H1 (cell line): Measurements from ENCODE around the gene TMEM134. TPM values are rescaled to one million over a fixed set of nuclear protein-coding genes. Genes with fewer than 3 reads are reported as not detected.

Experiments used
- CTCF ChIA-PET: fragments of 300-600 bp; sonication (Branson Sonifier 250); formaldehyde crosslinking; loops from one replicate; lab custom pipeline; 2021; ENCODE audit not compliant: partially characterized antibody; lab: Charles Lee
- POLR2A ChIA-PET: fragments of 300-600 bp; sonication (Branson Sonifier 250); formaldehyde crosslinking; loops from one replicate; lab custom pipeline; 2021; ENCODE audit warnings: inconsistent platforms; ENCODE audit not compliant: partially characterized antibody; lab: Charles Lee
- DNase-seq, 2 experiments: peaks; one replicate each; pipeline versions ENCODE4 v3.0.0 to v3.0.0-alpha.2; 2010 to 2022; ENCODE audit warnings: low spot score in 2 of 2, low read depth in 1 of 2, mixed read lengths in 1 of 2
- FAIRE-seq: peaks from 2 replicates; lab custom pipeline; 2011; peaks lifted over from hg19 to GRCh38; lab: Jason Lieb, UNC
- H2AFZ ChIP-seq: 2 replicates; pipeline ENCODE4 v1.8.1; 2012; ENCODE audit warnings: low read length, inconsistent platforms
- H2AK5ac ChIP-seq: 2 replicates; pipeline ENCODE4 v1.6.1; 2013; ENCODE audit warnings: low read depth, low read length
- H2BK120ac ChIP-seq: replicated peaks from 2 replicates; pipeline ENCODE3; 2013; ENCODE audit warnings: low read depth, low read length, inconsistent platforms
- H2BK12ac ChIP-seq: 2 replicates; pipeline ENCODE4 v1.6.1; 2013; ENCODE audit warnings: low read depth, low read length
- H2BK15ac ChIP-seq: 2 replicates; pipeline ENCODE4 v1.6.1; 2013; ENCODE audit warnings: low read length
- H2BK20ac ChIP-seq: 2 replicates; pipeline ENCODE4 v1.6.1; 2013; ENCODE audit warnings: low read length
- H2BK5ac ChIP-seq: 2 replicates; pipeline ENCODE4 v1.6.1; 2013; ENCODE audit warnings: low read depth, low read length
- H3K14ac ChIP-seq: 2 replicates; pipeline ENCODE4 v1.6.1; 2013; ENCODE audit warnings: inconsistent platforms; ENCODE audit not compliant: insufficient read length
- H3K18ac ChIP-seq: 2 replicates; pipeline ENCODE4 v1.6.1; 2013; ENCODE audit warnings: low read length; ENCODE audit errors: extremely low read depth
- H3K23ac ChIP-seq: 2 replicates; pipeline ENCODE4 v1.6.1; 2013; ENCODE audit warnings: inconsistent platforms; ENCODE audit not compliant: insufficient read length
- H3K23me2 ChIP-seq: 2 replicates; pipeline ENCODE4 v1.6.1; 2013; ENCODE audit warnings: low read depth, low read length
- H3K27ac ChIP-seq: 2 replicates; pipeline ENCODE4 v1.6.1; 2011; ENCODE audit warnings: low read depth, low read length, inconsistent platforms
- H3K27me3 ChIP-seq, 4 experiments: replicated peaks in 1 of 4; 1 replicate in 1 of 4; 2 replicates in 3 of 4; pipeline versions ENCODE4 v1.6.1 to v1.8.1; 2011 to 2013; ENCODE audit warnings: low read length in 3 of 4, mild to moderate bottlenecking in 3 of 4, inconsistent platforms in 2 of 4, mixed read lengths in 2 of 4, moderate library complexity in 1 of 4; ENCODE audit not compliant: control insufficient read depth in 3 of 4, insufficient read depth in 3 of 4; ENCODE audit errors: extremely low read depth in 1 of 4
- H3K36me3 ChIP-seq, 4 experiments: 2 replicates each; pipeline versions ENCODE4 v1.6.1 to v1.8.1; 2011 to 2013; ENCODE audit warnings: mild to moderate bottlenecking in 4 of 4, low read length in 3 of 4, moderate library complexity in 2 of 4, control low read depth in 1 of 4, inconsistent platforms in 1 of 4; ENCODE audit not compliant: insufficient read depth in 4 of 4, control insufficient read depth in 2 of 4
- H3K4ac ChIP-seq: replicated peaks from 2 replicates; pipeline ENCODE3; 2013; ENCODE audit warnings: low read length, low read depth, mixed read lengths, inconsistent platforms; ENCODE audit not compliant: insufficient read length
- H3K4me1 ChIP-seq, 4 experiments: replicated peaks in 1 of 4; 1 replicate in 1 of 4; 2 replicates in 3 of 4; pipeline versions ENCODE4 v1.6.1 to v1.8.1; 2011 to 2013; ENCODE audit warnings: low read length in 3 of 4, inconsistent platforms in 2 of 4, mixed read lengths in 1 of 4; ENCODE audit not compliant: insufficient read depth in 4 of 4, control insufficient read depth in 3 of 4
- H3K4me2 ChIP-seq, 2 experiments: 2 replicates each; pipeline versions ENCODE4 v1.6.1 to v1.8.1; 2011 to 2013; ENCODE audit warnings: low read depth in 2 of 2, low read length in 2 of 2, control low read depth in 1 of 2, inconsistent platforms in 1 of 2, mild to moderate bottlenecking in 1 of 2; ENCODE audit not compliant: insufficient read depth in 1 of 2
- H3K4me3 ChIP-seq, 4 experiments: fragments of 200-600, 300-600 bp in 1 of 4; sonication (generic), shearing (Covaris generic), sonication (Bioruptor Twin) in 1 of 4; 2 replicates each; pipeline versions ENCODE4 v1.5.1 to v1.8.1; 2011 to 2016; ENCODE audit warnings: low read length in 4 of 4, low read depth in 3 of 4, control low read depth in 2 of 4, inconsistent platforms in 2 of 4, mild to moderate bottlenecking in 2 of 4, mixed read lengths in 1 of 4, moderate library complexity in 1 of 4; ENCODE audit not compliant: insufficient read depth in 2 of 4; ENCODE audit errors: extremely low read depth in 1 of 4
- H3K56ac ChIP-seq: replicated peaks from 2 replicates; pipeline ENCODE3; 2013; ENCODE audit warnings: low read depth, mild to moderate bottlenecking, mixed read lengths, low read length, inconsistent platforms; ENCODE audit not compliant: insufficient read length
- H3K79me1 ChIP-seq: 2 replicates; pipeline ENCODE4 v1.6.1; 2013; ENCODE audit warnings: low read depth, low read length, control low read depth
- H3K79me2 ChIP-seq, 2 experiments: 2 replicates each; pipeline versions ENCODE4 v1.6.1 to v1.8.1; 2012 to 2013; ENCODE audit warnings: low read length in 2 of 2, mild to moderate bottlenecking in 2 of 2, inconsistent platforms in 1 of 2; ENCODE audit not compliant: insufficient read depth in 2 of 2, control insufficient read depth in 1 of 2
- H3K9ac ChIP-seq, 4 experiments: replicated peaks in 1 of 4; 1 replicate in 1 of 4; 2 replicates in 3 of 4; pipeline versions ENCODE4 v1.6.1 to v1.8.1; 2011 to 2013; ENCODE audit warnings: low read depth in 3 of 4, low read length in 3 of 4, control low read depth in 2 of 4, mild to moderate bottlenecking in 2 of 4, moderate library complexity in 2 of 4, inconsistent platforms in 1 of 4; ENCODE audit errors: extremely low read depth in 1 of 4
- H3K9me3 ChIP-seq, 2 experiments: 2 replicates each; pipeline versions ENCODE4 v1.6.1 to v1.8.1; 2012 to 2013; ENCODE audit warnings: mild to moderate bottlenecking in 2 of 2, moderate library complexity in 2 of 2, control low read depth in 1 of 2, inconsistent platforms in 1 of 2, low read depth in 1 of 2, low read length in 1 of 2, mixed read lengths in 1 of 2; ENCODE audit not compliant: insufficient read depth in 2 of 2
- H4K20me1 ChIP-seq, 2 experiments: replicated peaks in 1 of 2; 2 replicates each; pipeline versions ENCODE3 to v1.8.1; 2011 to 2013; ENCODE audit warnings: inconsistent platforms in 2 of 2, low read length in 2 of 2, mild to moderate bottlenecking in 1 of 2; ENCODE audit not compliant: insufficient read depth in 2 of 2, control insufficient read depth in 1 of 2
- H4K5ac ChIP-seq: 2 replicates; pipeline ENCODE4 v1.6.1; 2013; ENCODE audit warnings: low read length, low read depth, mixed read lengths, inconsistent platforms; ENCODE audit not compliant: insufficient read length
- H4K8ac ChIP-seq: 2 replicates; pipeline ENCODE4 v1.8.0; 2013; ENCODE audit warnings: mild to moderate bottlenecking, moderate library complexity, low read length, inconsistent platforms; ENCODE audit not compliant: insufficient read depth; ENCODE audit errors: extremely low read depth
- H4K91ac ChIP-seq: replicated peaks from 2 replicates; pipeline ENCODE3; 2013; ENCODE audit warnings: low read length, mixed read lengths, inconsistent platforms; ENCODE audit not compliant: insufficient read length
- CHD2 ChIP-seq: IDR thresholded peaks from 2 replicates; pipeline ENCODE4 v1.6.1; 2012; ENCODE audit warnings: low read length, improper control_type of control experiment
- CTBP2 ChIP-seq: IDR thresholded peaks from 2 replicates; pipeline ENCODE4 v1.7.0; 2011; ENCODE audit warnings: borderline replicate concordance, mild to moderate bottlenecking, moderate library complexity, mixed read lengths, low read length; ENCODE audit not compliant: insufficient read depth, insufficient read length
- EZH2 ChIP-seq: fragments of 200-600 bp; sonication (generic); IDR thresholded peaks from 2 replicates; pipeline ENCODE4 v1.7.1; 2012; ENCODE audit warnings: low read depth, mild to moderate bottlenecking, moderate library complexity, low read length, inconsistent platforms; ENCODE audit not compliant: severe bottlenecking
- NRF1 ChIP-seq: IDR thresholded peaks from 2 replicates; pipeline ENCODE4 v1.6.1; 2011; ENCODE audit warnings: mild to moderate bottlenecking, low read depth, low read length, improper control_type of control experiment
- POLR2AphosphoS5 ChIP-seq: IDR thresholded peaks from 2 replicates; pipeline ENCODE4 v1.6.1; 2011; ENCODE audit warnings: low read depth, low read length
- RAD21 ChIP-seq, 2 experiments: IDR thresholded peaks in 1 of 2; conservative IDR thresholded peaks in 1 of 2; 2 replicates each; pipeline ENCODE4 v1.6.1; 2011; ENCODE audit warnings: low read depth in 2 of 2, low read length in 2 of 2, improper control_type of control experiment in 1 of 2, inconsistent platforms in 1 of 2, mild to moderate bottlenecking in 1 of 2, moderate library complexity in 1 of 2
- RFX5 ChIP-seq: IDR thresholded peaks from 2 replicates; pipeline ENCODE4 v1.6.1; 2011; ENCODE audit warnings: low read depth, low read length, improper control_type of control experiment, borderline replicate concordance
- RNF2 ChIP-seq: fragments of 200-900, 300-1000 bp; sonication (generic); IDR thresholded peaks from 2 replicates; pipeline ENCODE4 v1.7.1; 2016; ENCODE audit warnings: borderline replicate concordance, low read depth, mild to moderate bottlenecking, antibody characterized with exemption, low read length; ENCODE audit not compliant: poor library complexity, severe bottlenecking; ENCODE audit errors: missing control alignments
- SUZ12 ChIP-seq: fragments of 200-600 bp; sonication (generic); IDR thresholded peaks from 2 replicates; pipeline ENCODE4 v1.6.1; 2012; ENCODE audit warnings: mild to moderate bottlenecking, inconsistent platforms, low read length, moderate library complexity, mixed read lengths
- TBP ChIP-seq: IDR thresholded peaks from 2 replicates; pipeline ENCODE4 v1.6.1; 2011; ENCODE audit warnings: low read depth, low read length, improper control_type of control experiment
- TEAD4 ChIP-seq: IDR thresholded peaks from 2 replicates; pipeline ENCODE4 v1.6.1; 2012; ENCODE audit warnings: low read depth, low read length, inconsistent platforms, mixed read lengths
- USF2 ChIP-seq: IDR thresholded peaks from 2 replicates; pipeline ENCODE4 v1.6.1; 2011; ENCODE audit warnings: low read length, improper control_type of control experiment
- YY1 ChIP-seq: IDR thresholded peaks from 2 replicates; pipeline ENCODE4 v1.6.1; 2011; ENCODE audit warnings: low read depth, mild to moderate bottlenecking, low read length
- WGBS, 2 experiments: shearing (Covaris generic) in 1 of 2; methylation state at CpG; one replicate each; pipeline versions ENCODE4 v1.1.6 to v1.1.7; 2013 to 2015; ENCODE audit warnings: low lambda C conversion rate in 2 of 2, mixed read lengths in 2 of 2, inconsistent platforms in 1 of 2, low coverage in 1 of 2, missing lambda C conversion rate in 1 of 2; ENCODE audit not compliant: insufficient replicate concordance in 2 of 2, insufficient coverage in 1 of 2, insufficient read length in 1 of 2; ENCODE audit errors: extremely low coverage in 1 of 2, missing lambda C conversion rate in 1 of 2; 5-methylcytosine and 5-hydroxymethylcytosine counted together
- polyA plus RNA-seq, 7 experiments: library from polyadenylated mRNA; depleted of rRNA in 3 of 7; stranded (reverse) in 5 of 7; unstranded in 2 of 7; fragments of >200 nt in 5 of 7; fragments of 200-250 nt in 2 of 7; gene quantifications; 1 replicate in 5 of 7; 2 replicates in 1 of 7; 4 replicates in 1 of 7; pipeline versions ENCODE4 v1.2.1 to v1.2.3, GENCODE V29; 2011 to 2013; ENCODE audit warnings: missing spikeins in 2 of 7, mixed read lengths in 2 of 7
- total RNA-seq: library from RNA; stranded (reverse); fragmentation: NEBNext Ultra II Directional; extraction: Animal tissue kit (Norgen Biotek cat#: 25700); gene quantifications from 2 replicates; pipeline ENCODE4 v1.2.1, GENCODE V29; 2021

Gene TMEM134
- total and polyA plus RNA-seq, 2 of the 8 experiments (the other 6 are each of a cell fraction or from before 2014, with no cell fraction given) = 32.4 to 229 TPM

DNA sequence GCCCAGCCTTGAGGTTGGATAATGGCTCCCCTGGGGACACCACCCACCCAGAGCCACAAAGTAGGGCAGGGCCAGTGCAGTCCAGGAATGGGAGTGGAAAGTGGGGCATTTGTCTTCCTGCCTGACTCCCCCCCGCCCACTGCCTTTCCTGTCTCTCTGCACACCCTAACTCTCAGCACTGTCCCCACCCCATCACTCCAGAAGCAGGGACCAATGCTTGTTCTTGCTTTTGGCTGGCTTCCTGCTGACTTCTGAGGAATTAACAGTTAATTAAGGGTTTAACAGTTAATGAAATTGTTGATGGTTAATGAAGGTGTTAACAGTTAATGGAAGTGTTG, 31.4 kb upstream of the TMEM134 start:
- H2BK15ac ChIP-seq = no peak overlapping the region
- no peak for FAIRE-seq
- H3K27ac ChIP-seq = no peak overlapping the region
- no peak overlapping the region for H2BK5ac ChIP-seq
- WGBS, 2 experiments = 86% methylated on average over 1 of the region's 1 CpG; no CpG with 5 or more reads in 1 of the 2 experiments
- no peak overlapping the region for H2AFZ ChIP-seq
- no peaks in the 10 kb centered on the region for H3K79me1 ChIP-seq
- H3K23me2 ChIP-seq = peaks cover 14% of the 10 kb centered on the region; the same call in 1 of the 2 replicates
- H4K20me1 ChIP-seq = peaks cover 3 to 12% of the 10 kb centered on the region in 2 experiments
- H3K23ac ChIP-seq = no peak overlapping the region
- no peak overlapping the region for H4K5ac ChIP-seq
- H2AK5ac ChIP-seq = no peak overlapping the region
- CTCF ChIA-PET = no interaction called here
- H3K79me2 ChIP-seq = no peaks in the 10 kb centered on the region
- H3K4me2 ChIP-seq = no peak overlapping the region
- H3K27me3 ChIP-seq = peaks cover 0 to 8% (median 4%) of the 10 kb centered on the region in 4 experiments; a peak in 3 of 7 replicates
- no peak overlapping the region for H4K8ac ChIP-seq
- H2BK20ac ChIP-seq = no peak overlapping the region
- no peak overlapping the region for H2BK12ac ChIP-seq
- no peak overlapping the region for H3K14ac ChIP-seq
- no peak overlapping the region for H3K18ac ChIP-seq
- H3K4me1 ChIP-seq = peaks cover 0 to 13% (median 2%) of the 10 kb centered on the region in 4 experiments; a peak in 5 of 7 replicates
- POLR2A ChIA-PET = interaction anchor here (1.1 to 1.5 kb wide), 3 partner anchors 10 to 33 kb away, joined by 3 to 4 read pairs (median 3); no protein-coding TSS in a partner anchor
- no peak overlapping the region for H2BK120ac ChIP-seq
- H4K91ac ChIP-seq = no peak overlapping the region
- H3K4me3 ChIP-seq = no peak overlapping the region
- H3K56ac ChIP-seq = no peak overlapping the region
- no peak for DNase-seq
- H3K4ac ChIP-seq = no peak overlapping the region
- H3K36me3 ChIP-seq = peaks cover 0 to 8% (median 4%) of the 10 kb centered on the region in 4 experiments; a peak in 6 of 8 replicates
- H3K9me3 ChIP-seq = no peaks in the 10 kb centered on the region
- no peak overlapping the region for H3K9ac ChIP-seq
- TF ChIP-seq YY1 = no peak
- no peak for TF ChIP-seq USF2
- TF ChIP-seq EZH2 = no peak
- TF ChIP-seq RAD21 (IDR thresholded peaks at IDR 0.05 in 1 of 2, conservative IDR thresholded peaks at IDR 0.05 in 1 of 2; ENCODE audit: low read depth in 2 of 2, low read length in 2 of 2) = no peak
- no peak for TF ChIP-seq TEAD4
- no peak for TF ChIP-seq RNF2
- no peak for TF ChIP-seq NRF1
- TF ChIP-seq CHD2 = no peak
- no peak for TF ChIP-seq CTBP2
- TF ChIP-seq TBP = no peak
- no peak for TF ChIP-seq POLR2AphosphoS5
- no peak for TF ChIP-seq RFX5
- TF ChIP-seq SUZ12 = no peak
